NCI-H524 treated with DMSO at 0.1 percent for 48 hours (cell line): ENCODE measurements around the gene AKNA.

Experiments used
- DNase-seq: peaks from one replicate; lab custom pipeline; 2025; lab: John Stamatoyannopoulos, UW

Gene AKNA

DNA sequence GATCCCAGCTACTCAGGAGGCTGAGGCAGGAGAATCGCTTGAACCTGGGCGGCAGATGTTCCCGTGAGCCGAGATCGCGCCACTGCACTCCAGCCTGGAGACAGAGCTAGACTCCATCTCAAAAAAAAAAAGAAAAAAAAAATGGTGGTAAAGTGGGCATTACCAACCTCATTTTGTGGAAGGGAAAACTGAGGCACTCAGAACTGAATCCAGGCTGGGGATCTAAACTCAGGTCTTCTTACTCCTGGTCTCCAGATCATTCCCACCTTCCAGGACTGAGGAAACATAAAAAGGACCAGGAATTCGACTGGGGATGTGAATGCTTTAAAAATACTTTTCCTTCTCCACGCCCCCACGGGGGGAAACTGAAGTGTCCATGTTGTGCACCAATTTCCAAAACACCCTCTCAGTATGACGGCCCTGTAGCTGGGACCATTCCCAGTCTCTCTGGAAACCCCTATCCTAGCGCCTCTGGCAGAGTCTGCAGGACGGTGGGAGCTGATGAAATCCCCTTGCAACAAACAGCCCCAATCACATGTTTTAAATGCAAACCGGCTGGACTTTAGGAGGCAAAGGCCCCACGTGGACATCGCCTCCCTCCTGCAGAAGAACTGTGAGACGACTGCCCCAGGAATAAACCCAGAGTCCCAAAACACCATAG is 8.9 kb upstream of the AKNA start:
- DNase-seq, result no peak

DNA sequence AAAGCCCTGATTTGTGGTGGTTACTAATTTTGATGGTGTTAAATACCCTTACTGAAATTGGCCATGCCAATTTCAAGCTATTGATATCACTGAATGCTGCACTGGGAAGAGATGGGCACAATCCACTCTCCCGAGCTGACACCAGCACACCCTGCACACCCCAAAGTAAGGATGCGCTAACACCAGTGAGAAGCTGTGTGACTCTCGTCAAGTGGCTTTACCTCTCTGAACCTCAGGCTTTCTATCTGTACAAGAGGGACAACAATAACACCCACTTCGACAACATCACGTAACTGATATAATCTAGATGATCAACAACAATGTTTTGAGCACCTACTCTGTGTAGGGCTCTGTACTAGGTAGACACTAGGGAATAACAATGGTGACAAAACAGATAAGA is 8.0 kb upstream of the AKNA start:
- DNase-seq, result no peak

DNA sequence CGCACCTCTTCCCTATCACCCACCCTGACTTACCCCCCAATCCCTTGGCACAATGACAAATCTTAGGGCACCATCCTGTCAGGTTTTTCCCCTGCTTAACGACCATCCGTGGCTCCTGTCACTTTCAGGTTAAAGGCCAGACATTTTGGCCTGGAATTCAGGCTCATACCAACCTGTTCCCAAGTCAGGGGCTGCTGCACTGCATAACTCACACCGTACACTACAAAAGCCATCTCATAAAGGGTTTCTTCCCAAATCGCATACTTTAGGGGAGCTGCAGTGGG is 7.5 kb upstream of the AKNA start:
- DNase-seq, result no peak

DNA sequence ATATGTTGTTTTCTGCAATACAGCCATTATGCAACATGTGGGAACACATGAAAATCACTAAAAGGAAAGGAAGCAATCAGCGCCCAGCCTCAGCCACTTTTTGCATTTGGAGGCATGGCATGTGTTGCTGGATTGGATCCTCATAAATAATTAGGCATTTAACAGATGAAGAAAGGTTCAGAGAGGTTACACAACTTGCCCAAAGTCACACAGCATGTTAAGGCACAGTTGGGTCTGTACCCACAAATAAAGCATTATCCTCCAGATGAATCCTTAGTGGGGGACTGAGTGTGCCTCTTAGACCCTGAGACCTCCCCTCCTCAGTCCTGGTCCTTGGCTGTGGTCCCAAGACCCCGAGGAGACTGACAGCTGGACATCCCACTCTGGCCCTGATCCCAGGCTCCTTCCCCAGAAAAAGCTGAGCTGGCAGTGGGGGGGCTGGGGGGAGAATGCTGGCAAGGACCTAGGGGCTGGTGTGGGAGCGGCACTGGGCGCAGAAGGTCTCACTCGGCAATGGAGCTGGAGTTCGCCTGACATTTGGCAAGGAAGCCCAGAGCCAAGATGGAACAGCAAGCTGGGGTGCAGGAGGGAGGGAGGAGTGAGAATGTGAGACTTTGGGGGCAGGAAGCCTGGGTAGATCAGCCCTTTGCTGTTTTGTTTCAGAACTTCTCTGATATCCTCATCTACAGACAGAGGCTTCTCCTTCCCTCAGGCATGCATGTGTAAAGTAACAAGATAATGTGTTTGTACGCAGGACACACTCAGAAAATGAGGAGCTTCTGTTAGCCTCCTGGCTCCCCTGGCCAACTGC is 6.9 kb upstream of the AKNA start:
- DNase-seq, result no peak

DNA sequence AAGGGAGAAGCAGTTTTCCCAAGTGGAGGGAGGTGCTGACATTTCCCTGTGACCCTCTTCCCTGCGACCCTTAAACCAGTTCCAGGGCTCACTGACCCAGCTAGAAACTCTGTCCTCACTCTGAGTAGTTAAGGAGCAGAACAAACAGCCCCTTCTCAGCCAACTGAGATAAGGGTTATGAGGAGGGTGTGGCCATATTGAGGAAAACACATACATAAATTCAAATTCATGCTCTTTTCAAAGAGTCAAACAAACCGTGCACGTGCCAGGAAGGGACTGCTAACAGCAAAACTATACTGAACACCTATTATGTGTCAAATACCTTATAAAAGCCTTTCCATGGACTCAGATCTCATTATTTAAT is 4.9 kb upstream of the AKNA start:
- DNase-seq, result no peak

DNA sequence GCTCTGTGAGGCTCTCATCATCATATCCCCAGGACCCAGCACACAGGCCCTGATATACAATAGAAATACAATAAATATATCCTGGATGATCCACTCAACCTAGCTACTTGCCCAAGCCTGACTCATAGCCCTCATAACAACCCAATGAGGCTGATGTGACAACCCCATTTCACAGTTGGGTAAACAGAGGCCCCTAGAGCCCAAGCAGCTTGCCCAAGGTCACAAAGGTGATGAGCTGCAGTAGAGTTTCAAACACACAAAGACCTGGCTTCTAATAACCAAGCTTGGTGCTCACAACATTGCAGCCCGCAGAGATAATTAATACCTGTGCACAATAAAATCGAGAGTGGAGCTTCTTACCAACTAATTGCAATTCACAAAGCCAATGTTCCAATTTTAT is 3.2 kb upstream of the AKNA start:
- DNase-seq, result no peak

DNA sequence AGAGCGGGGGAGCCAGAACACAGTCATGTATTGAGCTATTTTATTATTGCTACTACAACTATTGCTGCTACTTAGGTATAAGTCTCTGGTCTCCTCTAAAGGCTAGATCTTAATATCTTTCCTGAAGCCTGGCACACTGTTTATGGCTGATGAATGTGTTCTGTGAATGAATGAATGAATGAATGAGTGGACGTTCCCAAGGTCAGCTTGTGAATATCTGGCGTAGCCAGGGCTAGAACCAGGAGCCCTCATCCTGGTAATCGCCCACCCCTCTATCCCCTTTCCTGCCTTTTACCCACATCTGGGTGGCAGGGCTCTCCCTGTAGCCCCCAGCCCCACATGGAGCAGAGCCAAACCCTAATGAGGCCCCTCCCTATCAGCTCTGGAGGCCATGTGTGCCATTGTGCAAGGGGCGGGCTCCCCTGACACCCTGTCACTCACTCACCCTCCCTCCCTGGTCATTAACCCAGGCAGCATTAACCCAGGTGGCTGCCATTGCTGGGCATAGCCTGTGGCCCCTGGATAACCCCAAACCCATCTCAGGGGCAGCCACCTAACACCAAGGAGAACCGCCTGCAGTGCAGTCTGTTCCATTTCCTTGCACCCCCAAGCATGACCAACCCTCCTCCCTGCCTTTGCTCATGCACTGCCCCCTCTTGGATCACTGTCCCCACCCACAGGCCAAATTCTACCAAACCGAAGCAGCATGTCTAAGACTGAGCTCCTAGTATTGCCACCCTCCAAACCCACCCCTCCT is 2.0 kb upstream of the AKNA start:
- DNase-seq, result peak; percentile 21

DNA sequence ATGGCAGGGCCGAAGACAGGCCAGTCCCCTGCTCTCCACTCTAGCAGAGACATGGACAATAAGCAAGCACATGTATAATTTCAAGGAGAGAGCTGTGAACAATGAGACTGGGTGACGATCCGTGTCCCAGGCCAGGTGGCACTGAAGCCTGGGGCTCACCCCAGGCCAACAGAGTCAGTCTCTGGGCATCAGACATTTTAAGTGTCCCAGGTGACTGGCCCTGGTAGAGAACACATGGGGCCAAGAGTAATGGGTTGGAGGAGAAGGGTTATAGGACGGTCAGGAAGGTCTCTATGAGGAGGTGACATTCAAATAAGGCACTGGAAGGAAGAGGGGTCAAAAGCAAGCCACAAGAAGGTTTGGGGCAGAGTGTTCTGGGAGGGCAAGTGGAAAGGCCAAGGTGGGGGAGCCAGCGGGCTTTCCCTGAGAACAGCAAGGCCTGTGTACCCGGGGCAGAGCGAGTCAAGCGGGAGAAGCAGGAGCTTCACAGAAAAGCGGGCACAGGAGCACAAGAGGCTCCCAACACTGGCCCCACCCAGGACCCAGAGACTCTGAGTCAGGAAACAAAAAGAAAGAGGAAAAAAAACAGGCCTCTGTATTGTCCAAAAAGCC is 1.1 kb upstream of the AKNA start:
- no peak for DNase-seq

DNA sequence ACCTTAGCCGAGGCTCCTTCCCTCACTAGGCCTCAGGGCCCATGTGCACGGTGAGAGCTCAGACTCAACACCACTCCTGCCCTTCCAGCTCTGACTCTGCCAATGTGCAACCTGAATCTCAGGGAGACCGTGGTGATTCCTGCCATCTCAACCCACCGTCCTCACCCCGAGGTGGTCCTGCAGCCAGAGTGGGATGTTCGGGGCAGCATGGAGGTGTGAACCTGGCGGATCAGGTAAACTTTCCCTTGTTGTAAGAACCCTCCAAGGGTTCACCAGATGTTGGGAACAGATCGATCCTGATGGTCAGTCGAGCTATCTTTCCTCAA is 538 bp upstream of the AKNA start:
- no peak for DNase-seq

DNA sequence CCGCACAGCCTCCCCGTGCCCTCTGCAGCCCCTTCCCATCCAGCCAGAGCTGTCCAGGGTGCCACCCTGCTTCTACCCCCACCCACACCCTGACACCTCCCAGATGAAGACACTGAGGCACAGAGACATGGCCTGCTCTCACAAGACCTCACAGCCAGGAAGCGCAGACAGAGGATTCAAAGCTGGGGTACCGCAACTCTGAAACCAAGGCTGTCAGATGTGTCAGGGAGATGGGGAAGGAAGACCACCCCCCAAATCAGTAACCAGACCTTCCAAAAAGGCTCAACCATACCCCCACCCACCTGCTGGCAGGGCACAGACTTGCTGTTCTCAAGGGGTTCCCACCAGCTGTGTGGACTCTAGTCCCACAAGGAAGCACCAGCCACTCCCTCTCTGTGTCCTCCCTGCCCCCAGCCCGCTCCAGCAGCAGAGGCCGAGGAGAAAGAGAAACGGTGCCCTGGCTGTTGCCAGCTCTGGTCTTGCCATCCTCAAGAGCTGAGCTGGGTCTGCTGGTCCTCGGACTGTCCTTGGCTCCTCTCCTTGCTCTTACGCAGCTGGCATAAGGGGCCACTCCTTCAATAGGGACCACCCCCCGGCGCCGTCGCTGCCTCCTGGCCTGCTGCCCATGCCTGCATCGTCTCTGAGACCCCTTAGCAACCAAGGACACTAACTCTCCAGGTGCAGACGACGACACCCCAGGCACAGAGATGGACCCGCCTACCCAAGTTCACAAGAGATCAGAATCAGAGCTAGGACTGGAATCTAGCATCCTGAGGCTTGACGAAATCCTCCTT is 699 bp downstream of the AKNA start:
- no peak for DNase-seq

DNA sequence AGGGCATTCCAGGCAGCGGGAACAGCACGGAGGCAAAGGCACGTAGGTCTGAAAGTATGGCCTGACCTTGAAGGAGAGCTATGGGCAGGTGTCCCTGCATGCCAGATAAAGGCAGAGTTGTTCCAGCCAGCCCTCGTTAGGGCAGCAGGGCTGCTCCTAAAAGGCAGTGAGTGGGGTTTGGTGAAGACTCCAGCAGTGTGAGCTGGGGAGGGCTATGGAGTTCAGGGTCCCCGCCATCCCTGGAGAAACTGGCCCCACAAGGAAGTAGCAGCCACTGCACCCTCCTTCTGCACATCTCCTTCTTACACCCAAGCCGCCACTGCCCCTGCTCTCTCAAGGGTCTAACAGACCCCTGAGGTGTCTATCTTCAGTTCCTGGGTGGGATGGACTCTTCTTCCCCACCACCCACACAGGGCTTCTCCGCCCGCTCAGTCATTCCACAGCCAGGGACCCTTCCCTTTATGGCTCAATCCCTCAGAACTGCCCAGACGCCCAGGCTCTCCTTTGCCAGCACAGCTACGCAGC is 1.4 kb downstream of the AKNA start:
- no peak for DNase-seq

DNA sequence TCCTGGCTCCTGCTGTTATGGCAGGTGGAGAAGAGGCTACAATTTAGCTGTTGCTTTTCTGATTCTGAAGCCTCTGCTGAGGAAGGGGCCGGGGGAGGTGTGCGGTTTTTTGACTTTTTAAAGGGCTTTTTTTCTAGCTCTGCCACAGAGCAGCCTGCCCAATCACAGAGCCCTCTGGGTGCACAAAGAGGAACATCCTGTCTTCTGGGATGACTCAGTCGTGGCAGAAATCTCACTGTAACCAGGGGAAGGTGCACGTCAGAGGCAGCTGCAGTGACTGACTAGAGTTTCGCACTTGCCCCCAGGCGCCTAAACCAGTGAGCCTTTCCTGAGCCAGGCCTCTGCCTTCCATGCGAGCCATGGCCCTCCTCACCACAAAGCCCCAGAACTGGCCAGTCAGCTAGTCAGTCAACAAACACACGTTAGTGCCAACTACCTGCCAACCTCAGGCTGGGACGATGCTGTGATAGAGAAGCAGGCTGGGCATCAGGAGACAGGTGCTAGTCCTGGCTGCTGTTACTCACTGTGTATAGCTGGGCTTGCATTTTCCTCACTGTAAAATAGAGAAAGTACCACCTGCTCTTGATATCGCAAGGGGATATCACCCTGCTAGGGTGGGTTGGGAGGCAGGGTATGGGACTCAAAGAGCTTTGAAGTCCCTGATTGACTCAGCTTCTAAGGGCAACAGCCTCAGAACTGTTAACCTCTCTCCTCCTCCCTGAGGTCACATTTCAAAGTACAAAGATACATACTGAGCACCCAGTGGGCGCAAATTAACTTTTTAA is 2.2 kb downstream of the AKNA start:
- no peak for DNase-seq

DNA sequence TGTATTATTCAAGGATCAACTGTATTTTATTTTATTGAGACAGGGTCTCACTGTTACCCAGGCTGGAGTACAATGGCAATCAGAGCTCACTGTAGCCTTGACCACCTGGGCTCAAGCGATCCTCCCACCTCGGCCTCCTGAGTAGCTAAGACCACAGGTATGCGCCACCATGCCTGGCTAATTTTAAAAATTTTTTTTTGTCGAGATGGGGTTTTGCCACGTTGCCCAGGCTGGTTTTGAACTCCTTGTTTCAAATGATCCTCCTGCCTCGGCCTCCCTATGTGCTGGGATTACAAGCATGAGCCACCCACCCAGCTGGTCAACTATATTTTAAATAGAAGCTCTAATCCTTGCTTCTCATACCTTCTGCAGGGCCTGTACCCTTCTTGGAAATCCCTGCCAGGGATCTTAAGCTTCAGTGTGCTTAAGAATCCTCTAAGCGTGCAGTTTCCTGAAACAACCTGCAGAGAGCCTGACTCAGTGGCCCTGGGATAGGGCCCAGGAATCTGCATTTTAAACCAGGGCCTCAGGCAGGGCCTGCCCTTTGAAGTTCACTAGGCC is 2.9 kb downstream of the AKNA start:
- no peak for DNase-seq

DNA sequence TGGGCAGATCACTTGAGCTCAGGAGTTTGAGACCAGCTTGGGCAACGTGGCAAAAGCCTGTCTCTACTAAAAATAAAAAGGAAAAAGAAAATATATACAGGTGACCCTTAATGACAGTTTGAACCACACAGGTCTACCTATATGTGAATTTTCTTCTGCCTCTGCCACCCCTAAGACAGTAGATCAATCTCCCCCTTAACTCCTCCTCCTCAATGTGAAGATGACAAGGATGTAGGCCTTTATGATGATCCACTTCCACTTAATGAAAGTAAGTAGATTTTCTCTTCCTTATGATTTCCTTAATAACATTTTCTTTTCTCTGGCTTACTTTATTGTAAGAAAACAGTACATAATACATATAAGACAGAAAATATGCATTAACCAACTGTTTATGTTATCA is 3.4 kb downstream of the AKNA start:
- DNase-seq, result no peak

DNA sequence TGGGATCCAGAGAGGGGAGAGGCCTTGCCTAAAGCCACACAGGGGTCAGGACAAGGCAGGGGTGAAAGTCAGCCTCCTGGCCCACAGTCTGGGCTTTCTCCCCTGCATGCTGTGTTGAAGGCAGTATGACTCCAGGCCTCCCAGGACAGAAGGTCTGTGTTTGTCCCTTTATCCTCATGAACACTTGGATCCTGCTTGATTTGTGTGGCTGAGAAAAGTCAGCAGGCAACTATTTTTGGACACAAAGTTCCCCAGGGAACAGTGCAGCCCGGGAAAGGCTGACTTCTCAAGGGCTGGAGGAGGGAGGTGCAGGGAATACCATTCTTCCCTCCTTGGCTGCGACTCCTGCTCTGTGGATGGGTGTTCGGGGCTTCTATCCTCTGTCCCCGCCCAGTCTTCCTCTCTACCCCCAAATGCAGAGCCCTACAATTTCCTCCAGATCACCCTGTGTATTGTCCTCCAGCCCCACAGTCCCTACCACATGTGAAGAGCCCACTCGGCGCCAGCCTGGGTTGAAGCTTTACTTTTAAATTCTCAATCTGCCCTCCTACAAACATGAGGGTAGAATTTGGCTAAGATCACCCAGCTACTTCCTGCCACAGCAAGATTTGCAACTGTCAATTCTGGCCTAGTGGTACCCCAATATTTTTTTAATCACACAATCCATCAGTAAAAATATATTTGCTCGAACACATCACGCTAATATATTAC is 4.1 kb downstream of the AKNA start:
- DNase-seq, result no peak

DNA sequence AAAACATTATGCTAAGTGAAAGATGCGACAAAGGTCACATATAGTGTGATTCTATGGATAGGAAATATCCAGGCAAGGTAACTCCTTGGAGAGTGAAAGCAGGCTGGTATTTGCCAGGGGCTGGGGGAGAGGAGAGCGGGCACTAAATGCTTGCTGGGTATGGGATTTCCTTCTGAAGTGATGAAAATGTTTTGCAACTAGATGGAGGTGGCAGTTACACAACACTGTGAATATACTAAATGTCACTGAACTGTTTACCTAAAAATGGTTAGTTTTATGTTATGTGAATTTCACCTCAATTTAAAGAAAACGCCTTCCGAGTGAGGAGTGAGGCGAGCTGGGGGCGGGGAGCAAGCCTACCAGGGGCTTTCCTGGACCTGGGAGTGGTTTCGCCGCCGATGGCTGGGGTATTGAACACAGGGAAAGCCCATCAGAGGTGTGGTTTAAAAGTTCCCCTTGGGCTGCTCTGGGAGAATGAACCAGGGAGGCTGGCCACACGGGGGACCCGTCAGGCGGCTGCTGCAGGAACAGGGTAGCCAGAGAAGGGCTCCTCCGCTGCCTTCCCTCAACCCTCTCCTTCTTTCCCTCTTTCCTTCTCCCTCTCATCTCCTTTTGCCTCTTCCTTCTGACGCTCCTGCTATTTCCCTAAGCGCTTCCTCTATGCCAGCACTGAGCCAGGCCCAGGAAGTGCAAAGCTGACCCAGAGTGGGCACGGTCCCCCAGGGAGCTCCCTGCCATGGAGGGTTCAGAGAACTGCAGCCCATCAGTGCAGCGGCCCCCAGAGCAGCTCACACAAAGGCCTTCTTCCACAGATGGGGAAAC is 4.9 kb downstream of the AKNA start:
- no peak for DNase-seq

DNA sequence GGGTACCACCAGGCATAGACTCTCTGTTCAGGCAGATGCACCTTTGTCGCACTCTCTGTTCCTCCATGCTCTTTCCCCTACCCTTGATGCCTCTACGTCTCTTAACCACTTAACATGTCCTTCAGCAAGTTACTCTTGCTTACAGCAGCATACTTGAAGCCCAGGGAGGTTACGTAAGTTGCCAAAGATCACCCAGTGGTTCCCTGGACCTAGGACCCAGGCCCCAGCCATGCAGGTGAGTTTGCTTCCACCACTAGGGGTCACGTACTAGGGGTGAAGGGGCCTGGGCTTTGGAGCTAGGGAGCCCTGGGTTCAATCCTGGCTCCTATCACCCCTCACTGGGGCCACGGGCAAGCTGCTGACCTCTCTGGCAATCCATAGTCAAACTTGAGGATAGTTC is 8.9 kb downstream of the AKNA start:
- DNase-seq, result no peak

DNA sequence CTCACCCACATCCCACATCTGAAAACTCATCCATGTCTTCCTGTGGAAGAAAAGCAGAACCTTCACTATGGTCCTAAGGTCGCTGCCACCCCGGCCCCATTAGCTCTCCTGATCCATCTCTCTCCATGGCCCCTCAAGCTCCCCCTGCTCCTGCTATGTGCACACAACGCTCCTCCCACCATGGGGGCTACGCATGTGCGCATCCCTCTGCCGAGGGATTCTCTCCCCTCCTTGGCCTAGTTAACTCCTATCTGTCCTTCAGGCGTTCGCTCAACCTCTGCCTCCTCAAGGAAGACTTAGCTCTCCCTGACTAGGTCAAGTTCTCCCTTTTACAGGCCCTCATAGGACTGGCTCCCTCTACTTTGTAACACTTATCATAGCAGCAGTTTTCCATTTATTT is 9.8 kb downstream of the AKNA start:
- no peak for DNase-seq
